HCEC 1CT (cell line): Measurements from ENCODE around the gene CARD8.
"Not testable (repeated sequence)": the region's sequence is repeated elsewhere in the genome, so short reads cannot be mapped to it uniquely, and the experiment has no call there.

ENCODE experiments used
- DNase-seq: peaks from one replicate; pipeline ENCODE4 v3.0.0-alpha.2; 2017

Gene CARD8

GRCh38 chr19:48258992-48259391 is 3.3 kb upstream of the CARD8 start:
- DNase-seq: not testable (repeated sequence)

- DNase-seq: no peak
Measured at GRCh38 chr19:48258350-48258749, 2.6 kb upstream of the CARD8 start.

GRCh38 chr19:48254529-48254970 is 1.2 kb downstream of the CARD8 start:
- DNase-seq: no peak

DNA sequence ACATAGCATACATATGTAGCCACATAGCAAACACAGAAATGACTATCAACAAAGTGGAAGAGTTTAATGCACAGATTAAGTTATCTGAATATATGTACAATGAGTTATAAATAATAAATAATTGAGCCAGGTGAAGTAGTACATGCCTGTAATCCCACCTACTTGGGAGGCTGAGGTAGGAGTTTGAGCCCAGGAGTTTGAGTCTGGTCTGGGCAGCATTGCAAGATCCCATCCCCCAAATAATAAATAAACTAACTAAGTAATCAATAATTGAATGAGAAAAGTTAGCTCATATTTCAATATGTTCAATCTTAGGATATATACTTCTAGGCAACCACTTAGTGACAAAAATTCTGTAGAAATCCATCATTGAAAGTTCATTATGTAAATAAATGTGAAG is 1.7 kb downstream of the CARD8 start:
- DNase-seq: no peak

GRCh38 chr19:48252609-48253008 is 3.1 kb downstream of the CARD8 start:
- DNase-seq: no peak

GRCh38 chr19:48250290-48251025 is 5.3 kb downstream of the CARD8 start:
- DNase-seq: no peak

DNA sequence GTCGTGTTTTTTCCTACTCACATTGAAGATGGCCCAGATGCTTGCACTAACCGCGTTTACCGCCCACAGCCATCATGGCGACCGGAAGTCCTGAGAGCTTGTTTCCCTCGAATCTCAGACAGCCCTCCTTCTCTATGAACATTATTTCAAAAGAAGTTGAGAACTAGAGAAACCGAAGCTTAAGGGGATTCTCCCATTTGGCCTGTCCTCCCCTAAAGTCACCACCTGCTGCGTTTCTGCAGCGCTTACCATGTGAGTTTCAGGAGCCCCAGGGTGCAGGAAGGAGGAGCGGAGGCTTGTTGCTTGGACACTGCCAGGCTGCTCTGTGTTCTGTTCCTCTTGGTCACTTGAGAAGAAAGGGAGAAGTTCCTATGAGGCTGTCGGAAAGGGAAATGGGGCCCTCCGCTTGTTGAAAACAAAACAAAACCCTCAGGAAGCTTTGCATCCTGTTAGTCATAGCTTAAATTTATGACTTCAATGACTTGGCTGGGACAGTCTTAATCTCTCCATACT is 6.2 kb downstream of the CARD8 start:
- DNase-seq: no peak

- no peak for DNase-seq
Measured at GRCh38 chr19:48248081-48248833, 7.5 kb downstream of the CARD8 start.

GRCh38 chr19:48247212-48247611 is 8.5 kb downstream of the CARD8 start:
- no peak for DNase-seq

- DNase-seq: no peak
Measured at GRCh38 chr19:48246101-48246500, 9.6 kb downstream of the CARD8 start.

DNA sequence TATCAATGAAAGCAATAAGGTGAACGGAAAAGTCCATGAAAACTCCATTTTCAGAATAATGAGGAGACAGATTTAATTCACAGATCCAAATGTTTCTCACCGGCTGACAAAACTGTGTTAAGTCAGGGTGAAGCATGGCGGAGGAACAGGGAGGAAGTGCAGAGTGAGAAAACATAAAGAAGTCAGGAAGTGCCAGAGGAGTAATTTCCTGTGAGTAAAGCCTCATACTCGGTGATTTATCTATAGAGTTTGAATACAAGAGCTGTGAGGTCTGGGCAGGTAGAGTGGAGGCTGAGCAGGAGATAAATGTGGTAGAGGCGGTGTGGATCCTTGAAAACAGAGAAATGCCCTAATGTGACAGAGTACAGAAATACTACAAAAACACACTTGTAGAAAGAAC is 11.4 kb downstream of the CARD8 start:
- peak; percentile 3 for DNase-seq

- not testable (repeated sequence) for DNase-seq
Measured at GRCh38 chr19:48241771-48242170, 13.9 kb downstream of the CARD8 start.

DNA sequence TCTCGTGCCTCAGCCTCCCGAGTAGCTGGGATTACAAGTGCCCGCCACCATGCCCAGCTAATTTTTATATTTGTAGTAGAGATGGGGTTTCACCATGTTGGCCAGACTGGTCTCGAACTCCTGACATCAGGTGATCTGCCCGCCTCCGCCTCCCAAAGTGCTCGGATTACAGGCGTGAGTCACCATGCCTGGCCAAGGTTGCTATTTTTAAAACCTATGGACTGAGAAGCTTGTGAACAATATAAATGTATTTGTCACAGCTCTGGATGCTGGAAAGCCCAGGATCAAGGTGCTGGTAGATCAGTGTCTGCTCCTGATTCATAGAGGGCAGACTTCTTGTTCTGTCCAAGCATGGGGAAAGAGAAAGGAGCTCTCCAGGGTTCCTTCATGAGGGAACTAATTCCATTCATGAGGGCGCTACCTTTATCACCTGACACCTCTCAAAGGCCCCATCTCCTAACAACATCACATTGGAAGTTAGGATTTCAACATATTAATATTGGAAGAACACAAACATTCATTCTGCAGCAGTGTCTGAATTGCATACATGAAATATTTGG is 16.1 kb downstream of the CARD8 start:
- peak; percentile 3 for DNase-seq

- DNase-seq: no peak
Measured at GRCh38 chr19:48239120-48239519, 16.6 kb downstream of the CARD8 start.

DNA sequence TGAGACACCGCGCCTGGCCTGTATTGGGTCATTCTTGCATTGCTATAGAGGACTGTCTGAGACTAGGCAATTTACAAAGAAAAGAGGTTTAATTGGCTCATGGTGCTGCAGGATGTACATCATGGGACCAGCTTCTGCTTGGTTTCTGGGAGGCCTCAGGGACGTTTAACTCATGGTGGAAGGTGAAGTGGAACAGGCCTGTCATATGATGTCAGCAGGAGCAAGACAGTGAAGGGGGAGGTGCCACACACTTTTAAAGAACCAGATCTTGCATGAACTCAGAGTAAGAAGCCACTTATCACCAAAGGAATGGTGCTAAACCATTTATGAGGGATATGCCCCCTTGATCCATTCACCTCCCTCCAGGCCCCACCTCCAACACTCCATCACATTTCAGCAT is 18.7 kb downstream of the CARD8 start:
- DNase-seq: no peak

GRCh38 chr19:48230555-48231129 is 25.1 kb downstream of the CARD8 start:
- DNase-seq: no peak

GRCh38 chr19:48221628-48222027 is 34.1 kb downstream of the CARD8 start:
- no peak for DNase-seq

GRCh38 chr19:48220784-48221183 is 34.9 kb downstream of the CARD8 start:
- not testable (repeated sequence) for DNase-seq

GRCh38 chr19:48218997-48219396 is 36.7 kb downstream of the CARD8 start:
- peak; percentile 1 for DNase-seq

DNA sequence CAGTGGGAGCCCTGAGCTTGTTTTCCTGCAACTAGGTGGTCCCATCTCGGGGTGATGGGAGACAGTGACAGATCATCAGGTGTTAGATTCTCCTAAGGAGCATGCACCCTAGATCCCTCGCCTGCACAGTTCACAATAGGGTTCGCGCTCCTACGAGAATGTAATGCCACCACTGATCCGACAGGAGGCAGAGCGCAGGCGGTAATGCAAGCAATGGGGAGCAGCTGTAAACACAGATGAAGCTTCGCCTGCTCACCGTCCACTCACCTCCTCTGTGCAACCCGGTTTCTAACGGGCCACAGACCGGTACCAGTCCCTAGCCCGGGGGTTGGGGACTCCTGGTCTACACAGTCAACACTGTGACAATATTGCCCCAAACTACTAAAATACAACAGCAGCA is 38.8 kb downstream of the CARD8 start:
- DNase-seq: no peak

- DNase-seq: no peak
Measured at GRCh38 chr19:48213959-48214358, 41.8 kb downstream of the CARD8 start.

DNA sequence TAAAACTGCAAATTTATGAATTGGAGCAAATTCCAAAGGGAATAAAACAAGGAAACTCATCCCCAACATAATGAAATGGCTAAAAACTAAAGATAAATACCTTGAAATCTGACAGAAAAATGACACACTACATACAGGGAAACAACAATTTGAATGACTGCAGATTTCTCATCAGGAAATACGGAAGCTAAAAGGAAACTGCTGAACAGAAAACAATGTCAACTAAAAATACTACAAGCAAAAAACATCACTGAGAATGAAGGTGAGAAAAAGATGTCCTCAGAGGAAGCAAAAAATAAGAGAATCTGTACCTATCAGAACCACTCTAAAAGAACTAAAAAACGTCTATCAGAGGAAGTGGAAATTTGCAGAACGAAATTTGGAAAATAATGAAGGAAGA is 45.7 kb downstream of the CARD8 start:
- no peak for DNase-seq

DNA sequence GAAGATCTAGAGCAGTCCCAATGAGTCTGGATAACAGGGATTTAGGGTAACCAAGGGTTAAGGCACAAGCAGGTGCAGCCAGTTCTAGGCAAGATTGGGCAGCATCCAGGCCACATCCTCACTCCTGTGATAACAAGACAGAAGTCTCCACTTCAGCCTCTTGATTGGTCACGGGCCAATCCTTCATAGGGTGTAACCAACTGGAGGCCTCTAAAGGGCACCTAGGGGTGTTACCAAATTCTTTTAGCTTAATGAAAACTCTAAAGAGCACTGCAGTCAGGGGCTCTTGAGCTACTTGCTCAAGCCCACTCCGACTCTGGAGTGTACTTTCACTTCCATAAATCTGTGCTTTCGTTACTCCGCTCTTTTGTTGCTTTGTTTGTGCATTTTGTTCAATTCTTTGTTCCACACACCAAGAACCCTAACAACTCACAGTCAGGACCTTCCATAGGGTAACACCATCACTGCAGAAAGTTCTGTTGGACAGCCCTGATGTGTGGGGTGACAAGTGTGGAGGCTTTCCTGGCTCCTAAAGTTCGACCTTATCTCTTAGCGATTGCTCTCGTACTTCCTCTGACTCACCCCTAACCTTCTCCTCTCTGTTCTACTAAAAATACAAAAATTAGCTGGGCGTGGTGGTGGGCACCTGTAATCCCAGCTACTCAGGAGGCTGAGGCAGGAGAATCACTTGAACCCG is 49.2 kb downstream of the CARD8 start:
- no peak for DNase-seq
